Right lobe of liver (tissue), 6 donors: Measurements from ENCODE around the gene HCST. TPM values are rescaled to one million over a fixed set of nuclear protein-coding genes. Genes with fewer than 3 reads are reported as not detected.

ENCODE experiments used
- ATAC-seq, 4 donors: fragments of 200-7000 bp; cut with Tn5 transposase; one replicate each; pipeline ENCODE4 v1.9.1; 2020; ENCODE audit warnings: mild to moderate bottlenecking in 4 of 4, moderate library complexity in 4 of 4
- DNase-seq, 3 donors: peaks; one replicate each; pipeline ENCODE4 v3.0.0-alpha.2; 2020
- H3K27ac ChIP-seq, 3 donors: fragments of 200-600 bp; one replicate each; pipeline ENCODE4 v1.8.0; 2022
- H3K27me3 ChIP-seq, 2 donors: fragments of 200-600 bp; one replicate each; pipeline ENCODE4 v1.8.0; 2022
- H3K36me3 ChIP-seq, 4 donors: fragments of 200-600 bp; sonication (generic) in 1 of 4; one replicate each; pipeline versions ENCODE4 v1.5.1 to v1.8.0; 2017 to 2022; ENCODE audit warnings: control low read depth in 1 of 4
- H3K4me1 ChIP-seq, 4 donors: fragments of 200-600 bp; sonication (generic) in 1 of 4; one replicate each; pipeline versions ENCODE4 v1.5.1 to v1.8.0; 2017 to 2022; ENCODE audit warnings: control low read depth in 1 of 4
- H3K4me3 ChIP-seq, 3 donors: fragments of 200-600 bp; one replicate each; pipeline ENCODE4 v1.8.0; 2022
- H3K9me3 ChIP-seq, 4 donors: fragments of 200-600 bp; sonication (generic) in 1 of 4; one replicate each; pipeline versions ENCODE4 v1.5.1 to v1.8.0; 2017 to 2022; ENCODE audit warnings: control low read depth in 1 of 4
- POLR2A ChIP-seq: fragments of 450-650 bp; IDR thresholded peaks from one replicate; pipeline ENCODE4 v1.6.1; 2017; ENCODE audit warnings: antibody characterized with exemption, mild to moderate bottlenecking
- WGBS: methylation state at CpG from one replicate; pipeline ENCODE4 v1.1.6; 2018; ENCODE audit warnings: low coverage, low lambda C conversion rate; ENCODE audit not compliant: insufficient coverage; ENCODE audit errors: missing lambda C conversion rate; 5-methylcytosine and 5-hydroxymethylcytosine counted together
- intact Hi-C, 2 donors: fragments of 100-400 bp; cut with DNase I; formaldehyde crosslinking; loops; one replicate each; pipeline versions ENCODE4 v1.11.2 to v1.14.1; 2022
- total RNA-seq, 6 experiments: library from RNA; depleted of rRNA in 2 of 6; stranded (reverse); fragments of >200 nt in 2 of 6; fragmentation: NEBNext Ultra II Directional in 3 of 6; extraction: Animal tissue kit (Norgen Biotek cat#: 25700) in 3 of 6; gene quantifications; one replicate each; pipeline versions ENCODE4 v1.1.0 to v1.2.4, GENCODE V29; 2016 to 2023
- TF ChIP-seq, protein P1 (sequence below), 4 donors: fragments of 200-600 bp in 3 of 4; fragments of 450-650 bp in 1 of 4; IDR thresholded peaks; one replicate each; pipeline versions ENCODE4 v1.5.1 to v1.8.0; 2016 to 2022; ENCODE audit warnings: antibody characterized with exemption in 4 of 4, mild to moderate bottlenecking in 2 of 4
- donor health status: DM: no; HTN: yes; CAD: no.
- donor health status: DM: no; HTN: no; CAD: no.
- donor health status: DM: no; HTN: no; CAD: no.
- donor health status: DM: no; HTN: yes; CAD: no.
- donor health status: DM: no; HTN: yes; CAD: no.

The HCST gene
- total RNA-seq, 6 experiments from 2014 or later: 1.7 to 4.2 (median 2.4) TPM; not detected in 1

DNA sequence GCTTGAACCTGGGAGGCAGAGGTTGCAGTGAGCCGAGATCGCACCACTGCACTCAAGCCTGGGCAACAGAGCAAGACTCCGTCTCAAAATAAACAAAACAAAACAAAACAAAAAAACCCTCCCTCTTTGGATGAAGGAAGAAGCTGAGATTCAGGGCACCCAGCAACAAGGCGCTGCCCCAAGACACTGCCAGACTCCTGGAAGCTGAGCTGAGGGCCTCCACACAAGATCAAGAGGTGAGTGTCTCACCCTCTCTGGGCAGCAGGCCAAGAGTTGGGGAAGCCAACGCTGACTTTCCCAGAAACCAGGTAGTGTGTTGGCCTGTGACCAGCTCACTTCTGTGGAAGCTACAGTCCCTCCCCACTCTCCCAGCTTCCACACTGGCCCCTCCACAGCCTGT, 9.5 kb downstream of the HCST start:
- no peak overlapping the region for H3K4me3 ChIP-seq
- ATAC-seq: peak in 3 of 4 donors; percentile 42 to 72 (median 61)
- no peak overlapping the region for H3K27ac ChIP-seq
- 50% methylated on average over 1 of the region's 5 CpGs for WGBS
- H3K27me3 ChIP-seq: no peaks in the 10 kb centered on the region
- H3K36me3 ChIP-seq: no peaks in the 10 kb centered on the region
- no peak for TF ChIP-seq POLR2A
- TF ChIP-seq, protein P1, sequence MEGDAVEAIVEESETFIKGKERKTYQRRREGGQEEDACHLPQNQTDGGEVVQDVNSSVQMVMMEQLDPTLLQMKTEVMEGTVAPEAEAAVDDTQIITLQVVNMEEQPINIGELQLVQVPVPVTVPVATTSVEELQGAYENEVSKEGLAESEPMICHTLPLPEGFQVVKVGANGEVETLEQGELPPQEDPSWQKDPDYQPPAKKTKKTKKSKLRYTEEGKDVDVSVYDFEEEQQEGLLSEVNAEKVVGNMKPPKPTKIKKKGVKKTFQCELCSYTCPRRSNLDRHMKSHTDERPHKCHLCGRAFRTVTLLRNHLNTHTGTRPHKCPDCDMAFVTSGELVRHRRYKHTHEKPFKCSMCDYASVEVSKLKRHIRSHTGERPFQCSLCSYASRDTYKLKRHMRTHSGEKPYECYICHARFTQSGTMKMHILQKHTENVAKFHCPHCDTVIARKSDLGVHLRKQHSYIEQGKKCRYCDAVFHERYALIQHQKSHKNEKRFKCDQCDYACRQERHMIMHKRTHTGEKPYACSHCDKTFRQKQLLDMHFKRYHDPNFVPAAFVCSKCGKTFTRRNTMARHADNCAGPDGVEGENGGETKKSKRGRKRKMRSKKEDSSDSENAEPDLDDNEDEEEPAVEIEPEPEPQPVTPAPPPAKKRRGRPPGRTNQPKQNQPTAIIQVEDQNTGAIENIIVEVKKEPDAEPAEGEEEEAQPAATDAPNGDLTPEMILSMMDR (IDR thresholded peaks at IDR 0.05): no peak
- peaks cover 0 to 8% (median 0%) of the 10 kb centered on the region in 4 donors for H3K4me1 ChIP-seq
- intact Hi-C loops: no loop called here
- H3K9me3 ChIP-seq: no peaks in the 10 kb centered on the region
- DNase-seq: peak; percentile 69 to 85 (median 80)

DNA sequence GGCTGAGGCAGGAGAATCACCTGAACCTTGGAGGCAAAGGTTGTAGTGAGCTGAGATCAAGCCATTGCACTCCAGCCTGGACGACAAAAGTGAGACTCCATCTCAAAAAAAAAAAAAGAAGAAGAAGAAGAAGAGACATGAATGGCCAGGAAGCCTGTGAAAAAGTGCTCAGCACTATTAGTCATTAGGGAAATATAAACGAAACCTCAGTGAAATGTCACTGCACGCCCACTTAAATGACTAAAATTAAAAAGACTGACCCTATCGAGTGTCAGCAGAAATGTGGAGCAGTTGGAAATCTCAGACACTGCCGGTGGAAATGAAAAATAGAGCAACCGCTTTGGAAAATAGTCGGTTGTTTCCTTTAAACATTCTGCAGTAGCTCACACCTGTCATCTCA, 11.3 kb downstream of the HCST start:
- DNase-seq: no peak
- H3K9me3 ChIP-seq: no peaks in the 10 kb centered on the region
- 54% methylated on average over 7 of the region's 7 CpGs for WGBS
- TF ChIP-seq POLR2A: no peak
- TF ChIP-seq, protein P1 (IDR thresholded peaks at IDR 0.05): no peak
- intact Hi-C loops: no loop called here
- ATAC-seq: no peak
- no peaks in the 10 kb centered on the region for H3K36me3 ChIP-seq
- no peaks in the 10 kb centered on the region for H3K27me3 ChIP-seq
- H3K27ac ChIP-seq: no peak overlapping the region
- H3K4me3 ChIP-seq: no peak overlapping the region
- H3K4me1 ChIP-seq: peaks cover 0 to 5% (median 0%) of the 10 kb centered on the region in 4 donors

DNA sequence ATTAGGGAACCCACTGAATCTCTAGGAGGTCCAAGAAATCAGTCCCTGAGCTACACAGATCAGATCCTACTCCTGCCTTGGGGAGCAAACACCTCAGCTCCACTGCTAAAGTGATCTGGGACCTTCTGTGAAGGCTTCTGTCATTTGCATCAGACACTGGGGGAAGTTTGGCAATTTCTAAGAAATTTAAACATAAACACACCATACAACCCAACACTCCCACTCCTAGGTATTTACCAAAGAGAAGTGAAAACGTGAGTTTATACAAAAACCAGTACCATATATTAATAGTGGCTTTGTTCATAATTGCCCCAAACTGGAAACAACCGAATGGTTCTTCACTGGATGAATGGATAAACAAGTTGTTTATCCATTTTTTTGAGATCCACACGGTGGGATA, 13.1 kb downstream of the HCST start:
- H3K4me1 ChIP-seq: peaks cover 0 to 5% (median 0%) of the 10 kb centered on the region in 4 donors
- no peak for TF ChIP-seq POLR2A
- TF ChIP-seq, protein P1 (IDR thresholded peaks at IDR 0.05): no peak
- intact Hi-C loops: no loop called here
- no peaks in the 10 kb centered on the region for H3K36me3 ChIP-seq
- H3K27me3 ChIP-seq: no peaks in the 10 kb centered on the region
- no peak for ATAC-seq
- no peak for DNase-seq
- H3K4me3 ChIP-seq: no peak overlapping the region
- no peak overlapping the region for H3K27ac ChIP-seq
- WGBS: 51% methylated on average over 3 of the region's 3 CpGs
- H3K9me3 ChIP-seq: no peaks in the 10 kb centered on the region

DNA sequence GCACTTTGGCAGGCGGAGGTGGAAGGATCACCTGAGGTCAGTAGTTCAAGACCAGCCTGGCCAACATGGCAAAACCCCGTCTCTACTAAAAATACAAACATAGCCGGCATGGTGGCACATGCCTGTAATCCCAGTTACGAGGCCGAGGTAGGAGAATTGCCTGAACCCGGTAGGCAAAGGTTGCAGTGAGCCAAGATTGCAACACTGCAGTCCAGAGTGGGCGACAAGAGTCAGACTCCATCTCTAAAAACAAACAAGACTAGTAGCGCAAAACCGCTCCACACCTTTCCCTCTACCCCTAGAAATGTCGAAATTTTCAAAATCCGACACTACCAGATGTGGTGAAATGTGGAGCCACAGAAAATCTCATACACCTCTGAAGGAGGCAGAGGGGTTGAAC, 17.0 kb downstream of the HCST start:
- no peak overlapping the region for H3K4me3 ChIP-seq
- no peak for TF ChIP-seq POLR2A
- TF ChIP-seq, protein P1 (IDR thresholded peaks at IDR 0.05): no peak
- ATAC-seq: peak in 1 of 4 donors; percentile 53
- no peaks in the 10 kb centered on the region for H3K9me3 ChIP-seq
- no peaks in the 10 kb centered on the region for H3K36me3 ChIP-seq
- H3K4me1 ChIP-seq: no peaks in the 10 kb centered on the region
- H3K27ac ChIP-seq: no peak overlapping the region
- intact Hi-C loops: no loop called here
- H3K27me3 ChIP-seq: no peaks in the 10 kb centered on the region
- no peak for DNase-seq
- 27% methylated on average over 10 of the region's 11 CpGs for WGBS

DNA sequence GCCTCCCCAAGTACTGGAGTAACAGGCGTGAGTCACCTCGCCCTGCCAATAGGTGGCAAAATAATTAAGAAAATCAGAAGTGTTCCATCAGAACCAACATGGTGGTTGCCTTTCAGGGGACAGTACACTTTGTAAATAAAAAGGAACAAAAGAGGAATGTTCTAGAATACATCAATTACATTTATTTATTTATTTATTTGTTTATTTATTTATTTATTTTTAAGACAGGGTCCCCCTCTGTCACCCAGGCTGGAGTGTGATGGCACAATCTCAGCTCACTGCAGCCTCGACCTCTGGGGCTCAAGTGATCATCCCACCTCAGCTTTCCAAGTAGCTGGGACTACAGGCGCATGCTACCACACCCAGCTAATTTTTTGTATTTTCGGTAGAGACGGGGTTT, 18.7 kb downstream of the HCST start:
- no peaks in the 10 kb centered on the region for H3K36me3 ChIP-seq
- 89% methylated on average over 5 of the region's 6 CpGs for WGBS
- intact Hi-C loops: no loop called here
- H3K27ac ChIP-seq: no peak overlapping the region
- DNase-seq: no peak
- H3K27me3 ChIP-seq: no peaks in the 10 kb centered on the region
- no peak for ATAC-seq
- TF ChIP-seq POLR2A: no peak
- TF ChIP-seq, protein P1 (IDR thresholded peaks at IDR 0.05): no peak
- H3K9me3 ChIP-seq: no peaks in the 10 kb centered on the region
- no peaks in the 10 kb centered on the region for H3K4me1 ChIP-seq
- no peak overlapping the region for H3K4me3 ChIP-seq
